Mucosa of rectum (tissue), 2 donors: ENCODE measurements around the gene DDX24.

ENCODE experiments used
- H3K27ac ChIP-seq, 2 donors: one replicate each; pipeline ENCODE4 v1.7.0; 2013; ENCODE audit warnings: inconsistent platforms in 2 of 2, low read depth in 2 of 2, low read length in 2 of 2
- H3K27me3 ChIP-seq, 2 donors: one replicate each; pipeline ENCODE4 v1.7.0; 2013; ENCODE audit warnings: low read length in 2 of 2; ENCODE audit not compliant: control insufficient read depth in 2 of 2, insufficient read depth in 2 of 2
- H3K36me3 ChIP-seq, 2 donors: one replicate each; pipeline ENCODE4 v1.7.0; 2013; ENCODE audit warnings: low read length in 2 of 2; ENCODE audit not compliant: control insufficient read depth in 2 of 2, insufficient read depth in 2 of 2
- H3K4me1 ChIP-seq, 2 donors: one replicate each; pipeline ENCODE4 v1.7.0; 2013; ENCODE audit warnings: low read length in 2 of 2, mild to moderate bottlenecking in 1 of 2; ENCODE audit not compliant: control insufficient read depth in 2 of 2, insufficient read depth in 2 of 2
- H3K4me3 ChIP-seq, 2 donors: one replicate each; pipeline ENCODE4 v1.7.0; 2013; ENCODE audit warnings: low read length in 2 of 2
- H3K9ac ChIP-seq, 2 donors: one replicate each; pipeline ENCODE4 v1.7.0; 2013; ENCODE audit warnings: low read length in 2 of 2, low read depth in 1 of 2, mild to moderate bottlenecking in 1 of 2
- H3K9me3 ChIP-seq, 2 donors: one replicate each; pipeline ENCODE4 v1.7.0; 2013; ENCODE audit warnings: low read length in 2 of 2; ENCODE audit not compliant: control insufficient read depth in 2 of 2
- donor health status: healthy.
- donor health status: Normal muscosa, but diverticular disease.

DDX24 gene

DNA sequence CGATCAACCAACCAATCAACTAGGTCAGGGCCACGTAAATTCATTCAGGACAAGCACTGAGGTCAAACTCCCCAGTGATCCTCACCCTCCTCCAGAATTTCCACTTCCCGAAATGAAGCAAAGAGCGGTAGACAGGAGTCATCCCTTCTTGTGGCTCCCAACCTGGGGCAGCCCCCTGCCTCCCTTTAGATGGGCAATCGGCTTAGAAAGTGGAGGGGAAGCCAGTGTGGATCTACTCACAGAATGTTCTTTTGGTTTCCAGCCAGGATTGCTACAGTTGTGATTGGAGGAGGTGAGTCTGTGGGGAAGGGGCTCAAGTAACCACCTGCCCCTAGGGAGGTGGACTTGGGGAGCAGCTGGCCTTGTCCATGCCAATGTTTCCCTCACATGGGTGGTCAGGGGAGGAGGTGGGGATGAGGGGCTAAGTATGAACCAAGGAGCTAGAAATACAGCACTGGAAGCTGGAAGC is 33.6 kb upstream of the DDX24 start:
- H3K4me1 ChIP-seq: peaks cover 23 to 40% of the 10 kb centered on the region in 2 donors
- H3K4me3 ChIP-seq: no peak overlapping the region
- peak overlapping the region; percentile 32 to 52 for H3K27ac ChIP-seq
- H3K27me3 ChIP-seq: no peaks in the 10 kb centered on the region
- no peaks in the 10 kb centered on the region for H3K36me3 ChIP-seq
- peaks cover 2 to 5% of the 10 kb centered on the region in 2 donors for H3K9me3 ChIP-seq
- H3K9ac ChIP-seq: peak overlapping the region in 1 of 2 donors; percentile 8

DNA sequence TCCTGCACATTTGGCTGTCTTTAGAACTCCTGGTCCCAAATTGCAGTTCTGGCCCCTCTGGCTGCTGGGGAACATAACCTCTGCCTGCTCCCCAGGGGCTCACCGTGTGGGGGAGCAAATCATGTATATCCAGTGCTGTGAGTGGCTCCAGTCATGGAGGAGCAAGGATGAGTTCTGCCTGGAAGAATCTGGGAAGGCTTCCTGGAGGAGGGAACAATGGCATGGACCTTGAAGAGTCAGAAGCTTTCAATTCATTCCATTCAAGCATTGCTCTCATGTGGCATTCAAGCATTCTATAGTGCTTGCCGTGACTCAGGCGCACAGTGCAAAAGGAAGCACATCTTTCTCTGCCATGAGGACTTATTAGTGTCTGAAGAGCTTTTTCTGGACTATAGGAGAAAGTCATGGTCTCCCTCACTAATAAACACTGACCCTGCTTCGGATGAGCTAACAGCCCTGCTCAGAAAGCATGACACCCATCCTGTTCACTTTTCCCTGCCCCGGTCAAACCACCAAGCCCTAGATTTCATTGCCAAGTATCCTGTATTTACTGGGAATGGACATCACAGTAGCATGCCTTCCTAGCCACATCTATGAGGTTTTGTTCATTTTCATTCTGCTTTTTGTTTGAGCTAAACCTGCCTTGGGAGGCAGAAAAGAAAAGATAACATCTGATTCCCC is 33.0 kb upstream of the DDX24 start:
- peaks cover 23 to 42% of the 10 kb centered on the region in 2 donors for H3K4me1 ChIP-seq
- peak overlapping the region in 1 of 2 donors; percentile 3 for H3K4me3 ChIP-seq
- peak overlapping the region in 1 of 2 donors; percentile 31 for H3K9ac ChIP-seq
- H3K36me3 ChIP-seq: no peaks in the 10 kb centered on the region
- no peaks in the 10 kb centered on the region for H3K9me3 ChIP-seq
- no peaks in the 10 kb centered on the region for H3K27me3 ChIP-seq
- H3K27ac ChIP-seq: peak overlapping the region; percentile 52 to 70

DNA sequence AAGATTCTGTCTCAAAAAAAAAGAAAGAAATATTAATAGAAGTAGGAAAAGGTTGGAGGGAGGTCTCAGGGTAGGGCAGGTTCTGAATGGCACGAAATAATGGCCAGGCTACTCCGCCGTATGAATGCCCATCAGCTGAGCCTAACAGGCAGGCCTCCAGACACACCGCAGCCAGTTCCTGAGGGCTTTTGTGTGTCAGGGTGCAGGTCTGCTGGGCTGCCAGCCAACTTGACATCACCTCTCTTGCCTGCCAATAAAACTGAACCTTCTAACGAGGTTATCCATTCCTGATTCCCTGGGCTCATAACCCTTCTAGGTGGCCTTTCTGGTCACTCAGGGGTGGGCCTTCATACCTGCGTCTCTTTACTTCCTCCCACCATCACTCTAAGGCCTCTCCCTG is 32.5 kb upstream of the DDX24 start:
- Histone ChIP-seq H3K36me3 (no peaks in the 10 kb centered on the region), H3K27me3 (no peaks in the 10 kb centered on the region), H3K9me3 (no peaks in the 10 kb centered on the region), H3K4me3 (peak overlapping the region; percentile 10 to 85), H3K9ac (peak overlapping the region in 1 of 2 donors; percentile 31), H3K4me1 (peaks cover 23 to 42% of the 10 kb centered on the region in 2 donors), H3K27ac (peak overlapping the region; percentile 52 to 70)

DNA sequence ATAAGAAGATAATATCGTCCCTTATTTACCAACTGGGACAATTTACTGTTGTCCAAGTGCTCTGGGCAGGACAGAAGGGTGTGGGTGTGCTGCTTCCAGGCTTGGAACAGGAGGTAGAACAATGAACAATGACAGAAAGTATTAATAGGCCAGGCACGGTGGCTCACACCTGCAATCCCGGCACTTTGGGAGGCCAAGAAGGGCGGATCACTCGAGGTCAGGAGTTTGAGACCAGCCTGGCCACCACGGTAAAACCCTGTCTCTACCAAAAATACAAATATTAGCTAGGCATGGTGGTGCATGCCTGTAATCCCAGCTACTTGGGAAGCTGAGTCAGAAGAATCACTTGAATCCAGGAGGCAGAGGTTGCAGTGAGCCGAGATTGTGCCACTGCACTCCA is 32.1 kb upstream of the DDX24 start:
- no peaks in the 10 kb centered on the region for H3K9me3 ChIP-seq
- H3K27me3 ChIP-seq: no peaks in the 10 kb centered on the region
- H3K9ac ChIP-seq: no peak overlapping the region
- peak overlapping the region; percentile 52 to 70 for H3K27ac ChIP-seq
- H3K4me3 ChIP-seq: peak overlapping the region; percentile 77 to 85
- peaks cover 23 to 42% of the 10 kb centered on the region in 2 donors for H3K4me1 ChIP-seq
- H3K36me3 ChIP-seq: no peaks in the 10 kb centered on the region

DNA sequence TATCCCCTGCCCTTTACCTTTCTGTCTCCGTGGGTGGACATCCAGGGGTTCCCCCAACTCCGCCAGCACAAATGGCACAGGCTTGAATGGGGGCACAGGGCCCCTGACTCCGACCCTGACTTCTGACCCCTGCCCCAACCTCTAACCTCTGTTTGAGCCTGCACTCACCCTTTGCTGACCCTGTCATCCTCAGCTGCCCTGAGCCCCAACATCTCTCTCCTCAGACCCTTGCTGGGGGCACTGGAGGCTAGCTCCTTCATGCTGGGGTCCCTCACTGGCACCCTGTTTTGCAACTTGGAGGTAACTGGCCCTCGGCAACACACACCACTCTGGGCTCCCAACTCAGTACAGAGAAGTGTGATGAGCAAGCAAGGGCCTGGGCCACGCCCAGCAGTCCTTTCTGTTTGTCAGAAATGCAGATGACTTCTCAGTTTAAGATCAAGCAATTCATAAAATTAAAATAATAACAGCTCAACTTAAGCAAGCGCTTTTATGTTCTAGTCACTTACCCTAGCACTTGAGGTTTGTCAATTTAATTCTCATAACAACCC is 31.6 kb upstream of the DDX24 start:
- H3K9me3 ChIP-seq: no peaks in the 10 kb centered on the region
- H3K36me3 ChIP-seq: no peaks in the 10 kb centered on the region
- peak overlapping the region; percentile 52 to 70 for H3K27ac ChIP-seq
- peaks cover 23 to 42% of the 10 kb centered on the region in 2 donors for H3K4me1 ChIP-seq
- H3K4me3 ChIP-seq: peak overlapping the region; percentile 77 to 85
- peak overlapping the region; percentile 14 to 56 for H3K9ac ChIP-seq
- no peaks in the 10 kb centered on the region for H3K27me3 ChIP-seq

DNA sequence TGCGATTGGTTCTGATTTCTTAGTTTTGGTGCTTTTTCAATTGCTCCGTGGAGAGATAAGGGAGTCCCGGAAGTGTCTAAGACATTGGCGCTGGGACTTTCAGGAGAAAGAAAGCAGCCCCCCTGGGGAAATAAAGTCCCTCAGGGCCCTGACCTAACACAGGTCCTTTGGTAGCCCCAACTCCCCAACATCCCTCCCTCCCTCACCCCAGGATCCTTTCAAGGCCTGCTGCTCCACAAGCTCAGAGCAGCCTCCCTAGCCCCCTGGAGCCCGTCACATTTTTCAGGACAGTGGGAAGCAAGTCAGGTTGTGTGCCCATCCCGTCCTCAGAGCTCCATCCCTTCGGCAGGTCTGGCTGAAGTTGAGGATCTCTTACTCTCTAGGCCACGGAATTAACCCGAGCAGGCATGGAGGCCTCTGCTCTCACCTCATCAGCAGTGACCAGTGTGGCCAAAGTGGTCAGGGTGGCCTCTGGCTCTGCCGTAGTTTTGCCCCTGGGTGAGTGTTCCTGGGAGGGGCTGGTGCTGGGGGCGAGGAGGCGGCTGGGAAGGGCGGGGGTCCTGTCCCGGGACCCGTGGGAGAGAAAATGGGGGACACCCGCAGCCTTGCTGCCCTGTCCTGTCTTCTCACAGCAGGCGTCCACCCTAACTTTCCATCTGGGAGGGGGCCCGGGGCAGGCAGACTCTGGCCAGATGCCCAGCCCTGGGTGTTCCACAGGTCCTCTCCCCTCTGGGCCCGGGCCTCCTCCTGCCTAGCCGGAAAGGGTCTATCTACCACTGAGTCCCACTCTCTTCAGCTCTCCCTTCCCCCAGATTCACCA is 30.5 kb upstream of the DDX24 start:
- Histone ChIP-seq H3K27me3 (no peaks in the 10 kb centered on the region), H3K36me3 (no peaks in the 10 kb centered on the region), H3K9ac (peak overlapping the region; percentile 80 to 88), H3K27ac (peak overlapping the region; percentile 90 to 94), H3K4me1 (peaks cover 23 to 42% of the 10 kb centered on the region in 2 donors), H3K9me3 (no peaks in the 10 kb centered on the region), H3K4me3 (peak overlapping the region; percentile 77 to 85)

DNA sequence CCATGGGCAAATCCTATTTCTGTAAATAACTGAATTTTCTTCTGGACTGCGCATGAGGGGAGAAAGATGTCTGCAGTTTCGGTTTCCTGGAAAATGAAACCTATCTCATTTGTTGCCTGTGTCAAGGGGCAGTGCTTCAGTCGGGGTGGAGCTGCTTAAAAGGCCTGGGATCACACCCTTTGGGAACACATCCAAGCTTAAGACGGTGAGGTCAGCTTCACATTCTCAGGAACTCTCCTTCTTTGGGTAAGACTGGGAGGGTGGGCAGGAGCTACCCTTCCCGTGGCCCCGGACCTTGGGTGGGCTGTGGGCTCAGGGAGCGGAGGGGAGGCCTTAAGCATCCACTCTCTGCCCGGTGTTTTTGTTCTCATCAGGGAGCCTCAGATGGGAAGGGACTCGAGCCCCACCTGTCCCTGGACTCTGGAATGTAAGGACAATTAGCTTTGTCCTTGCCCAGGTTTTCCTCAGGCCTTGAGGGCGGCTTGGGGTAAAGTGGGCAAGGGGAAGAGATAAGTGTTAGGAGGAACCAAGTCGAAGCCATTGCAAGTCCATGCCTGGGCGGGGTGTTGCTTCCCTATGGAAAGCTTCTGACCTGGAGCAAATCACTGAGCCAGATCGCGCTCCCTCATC is 29.7 kb upstream of the DDX24 start, which contains the start of gene IFI27:
IFI27 (plus strand) TSS at position 185 of the 630 bp plus-strand sequence.
- Histone ChIP-seq H3K27ac (peak within 1 kb of the TSS; percentile 90 to 94), H3K4me3 (peak within 1 kb of the TSS; percentile 77 to 85), H3K36me3 (no peaks in the 10 kb centered on the region), H3K9ac (peak within 1 kb of the TSS; percentile 80 to 88), H3K9me3 (no peaks in the 10 kb centered on the region), H3K27me3 (no peaks in the 10 kb centered on the region), H3K4me1 (peaks cover 23 to 42% of the 10 kb centered on the region in 2 donors)

DNA sequence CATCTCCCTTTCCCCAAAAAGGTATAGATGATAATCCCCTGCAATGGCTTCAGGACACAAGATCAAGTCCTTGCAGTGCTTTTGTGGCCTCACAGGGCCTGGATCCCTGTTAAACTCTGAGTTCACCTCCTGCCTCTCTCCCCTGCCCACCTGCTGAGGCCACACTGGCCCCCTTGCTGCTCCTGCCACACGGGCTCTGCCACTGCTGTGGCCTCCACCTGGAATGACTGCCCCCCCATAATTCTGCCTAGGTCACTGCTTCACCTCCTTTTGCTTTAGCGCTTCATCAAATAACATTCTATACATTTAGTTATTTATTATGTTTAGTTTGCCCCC is 28.9 kb upstream of the DDX24 start:
- Histone ChIP-seq H3K9me3 (no peaks in the 10 kb centered on the region), H3K9ac (peak overlapping the region; percentile 6 to 80), H3K36me3 (no peaks in the 10 kb centered on the region), H3K27ac (peak overlapping the region; percentile 48 to 94), H3K4me3 (peak overlapping the region; percentile 77 to 85), H3K4me1 (peaks cover 16 to 35% of the 10 kb centered on the region in 2 donors), H3K27me3 (no peaks in the 10 kb centered on the region)

DNA sequence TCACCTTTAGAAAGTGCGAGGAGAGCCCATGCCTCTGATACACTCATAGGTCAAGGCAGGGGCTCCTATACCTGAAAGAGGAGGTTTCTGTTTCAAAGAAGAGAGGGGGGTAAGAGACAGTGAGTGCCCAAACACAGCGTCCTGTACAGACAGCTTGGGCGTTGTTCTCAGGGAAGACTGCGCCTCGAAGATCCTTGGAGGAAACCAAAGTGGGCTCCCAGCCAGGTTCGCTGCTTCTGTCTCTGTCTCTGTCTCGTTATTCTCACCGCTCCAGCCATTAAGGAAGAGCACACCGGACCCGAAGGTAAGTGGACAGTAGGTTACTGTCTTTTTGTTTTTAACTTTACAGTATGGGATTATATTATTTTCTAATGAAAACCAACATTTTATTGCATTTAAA is 23.7 kb upstream of the DDX24 start:
- H3K9me3 ChIP-seq: no peaks in the 10 kb centered on the region
- peaks cover 0 to 21% of the 10 kb centered on the region in 2 donors for H3K4me1 ChIP-seq
- no peak overlapping the region for H3K27ac ChIP-seq

More for the DNA sequence above, 23.7 kb upstream of the DDX24 start:
- Histone ChIP-seq H3K4me3 (no peak overlapping the region), H3K36me3 (no peaks in the 10 kb centered on the region), H3K9ac (no peak overlapping the region), H3K27me3 (no peaks in the 10 kb centered on the region)
